Measurements from ENCODE around the gene ERBB4. TPM values are rescaled to one million over a fixed set of nuclear protein-coding genes. Genes with fewer than 3 reads are reported as not detected.

Gene ERBB4
- polyA plus RNA-seq, 1 of the 3 experiments (the other 2 are of a cell fraction) = 0.05 TPM

GRCh38 chr2:211463397-211463796, 1075.2 kb downstream of the ERBB4 start:
- TF ChIP-seq USF2 (IDR thresholded peaks at IDR 0.05; ENCODE audit: borderline replicate concordance, low read depth, low read length) (no peak), NFIC (IDR thresholded peaks at IDR 0.05; ENCODE audit: borderline replicate concordance) (no peak), TCF12 (IDR thresholded peaks at IDR 0.05) (no peak)
- POLR2A ChIA-PET = no interaction called here
- no peak for DNase-seq
- Histone ChIP-seq H3K9me3 (no peaks in the 10 kb centered on the region), H2AFZ (ENCODE audit: low read depth) (no peak overlapping the region), H3K79me2 (ENCODE audit: insufficient read depth) (no peaks in the 10 kb centered on the region; the same call in 1 of the 2 replicates), H3K27me3 (ENCODE audit: insufficient read depth) (no peaks in the 10 kb centered on the region), H3F3A (replicated peaks; ENCODE audit: insufficient read depth) (no peaks in the 10 kb centered on the region), H3K4me1 (ENCODE audit: control insufficient read depth in 1 of 2, insufficient read depth in 2 of 2, low read depth in 1 of 2, low read length in 1 of 2) (no peaks in the 10 kb centered on the region), H4K20me1 (ENCODE audit: insufficient read depth) (no peaks in the 10 kb centered on the region), H3K9ac (no peak overlapping the region), H3K27ac (ENCODE audit: low read depth in 2 of 2, low read length in 1 of 2) (no peak overlapping the region), H3K36me3 (replicated peaks in 1 of 2; ENCODE audit: control insufficient read depth in 1 of 2, insufficient read depth in 2 of 2, low read length in 1 of 2) (no peaks in the 10 kb centered on the region), H3K4me2 (no peak overlapping the region), H3K9me2 (no peaks in the 10 kb centered on the region), H3K4me3 (ENCODE audit: low read depth in 2 of 2, low read length in 1 of 2) (no peak overlapping the region)
- WGBS (ENCODE audit: low lambda C conversion rate) = 62% methylated on average over 3 of the region's 3 CpGs
- CTCF ChIA-PET = interaction anchor here (3.8 kb wide), 1 partner anchor 8 kb away, joined by 18 read pairs; no protein-coding TSS in a partner anchor

- ChIA-PET CTCF (interaction anchor here (0.6 to 1.5 kb wide), 3 partner anchors 264 to 1108 kb away, joined by 3 to 5 read pairs (median 3); no protein-coding TSS in a partner anchor), POLR2A (no interaction called here)
- no peaks in the 10 kb centered on the region for H3F3A ChIP-seq (replicated peaks; ENCODE audit: insufficient read depth)
- H3K27ac ChIP-seq (ENCODE audit: low read depth in 2 of 2, low read length in 1 of 2) = no peak overlapping the region
- no peaks in the 10 kb centered on the region for H3K27me3 ChIP-seq (ENCODE audit: insufficient read depth)
- TF ChIP-seq RFX5 (IDR thresholded peaks at IDR 0.05; ENCODE audit: low read length) = no peak
- no peak for TF ChIP-seq TAF1 (IDR thresholded peaks at IDR 0.05; ENCODE audit: borderline replicate concordance, low read depth, low read length)
- TF ChIP-seq IRF3 (IDR thresholded peaks at IDR 0.05; ENCODE audit: low read depth, low read length) = no peak
- no peak for TF ChIP-seq RAD21 (IDR thresholded peaks at IDR 0.05; ENCODE audit: low read length)
- TF ChIP-seq NFIC (IDR thresholded peaks at IDR 0.05; ENCODE audit: borderline replicate concordance) = no peak
- no peak for TF ChIP-seq SIN3A (IDR thresholded peaks at IDR 0.05; ENCODE audit: borderline replicate concordance, low read depth, low read length)
- no peak for TF ChIP-seq TEAD4 (IDR thresholded peaks at IDR 0.05; ENCODE audit: borderline replicate concordance, insufficient read depth)
- TF ChIP-seq MEF2A (IDR thresholded peaks at IDR 0.05; ENCODE audit: borderline replicate concordance, low read depth) = no peak
- TF ChIP-seq REST (IDR thresholded peaks at IDR 0.05; ENCODE audit: low read depth, low read length) = no peak
- no peak for TF ChIP-seq USF1 (IDR thresholded peaks at IDR 0.05; ENCODE audit: borderline replicate concordance, low read depth)
- no peak for TF ChIP-seq ZBTB33 (IDR thresholded peaks at IDR 0.05; ENCODE audit: borderline replicate concordance, low read depth)
- no peak for TF ChIP-seq PBX3 (IDR thresholded peaks at IDR 0.05)
- no peak for TF ChIP-seq ELF1 (IDR thresholded peaks at IDR 0.05)
- no peaks in the 10 kb centered on the region for H3K9me2 ChIP-seq
- peaks cover 3 to 8% of the 10 kb centered on the region in 2 experiments; a peak in 2 of 4 replicates for H3K4me1 ChIP-seq (ENCODE audit: control insufficient read depth in 1 of 2, insufficient read depth in 2 of 2, low read depth in 1 of 2, low read length in 1 of 2)
- 82% methylated on average over 1 of the region's 1 CpG for WGBS (ENCODE audit: low lambda C conversion rate)
- no peak overlapping the region for H3K4me3 ChIP-seq (ENCODE audit: low read depth in 2 of 2, low read length in 1 of 2)
- H2AFZ ChIP-seq (ENCODE audit: low read depth) = no peak overlapping the region
- H3K9me3 ChIP-seq = no peaks in the 10 kb centered on the region
- no peak overlapping the region for H3K9ac ChIP-seq
- no peaks in the 10 kb centered on the region; the same call in 1 of the 2 replicates for H3K79me2 ChIP-seq (ENCODE audit: insufficient read depth)
- H3K36me3 ChIP-seq (replicated peaks in 1 of 2; ENCODE audit: control insufficient read depth in 1 of 2, insufficient read depth in 2 of 2, low read length in 1 of 2) = no peaks in the 10 kb centered on the region
- H4K20me1 ChIP-seq (ENCODE audit: insufficient read depth) = no peaks in the 10 kb centered on the region
- no peak for DNase-seq
- no peak overlapping the region for H3K4me2 ChIP-seq
Observed at GRCh38 chr2:211458974-211459373, 1079.6 kb downstream of the ERBB4 start.

Measured in SK-N-SH (cell line).